ENCODE measurements around the gene ZNF491. TPM values are rescaled to one million over a fixed set of nuclear protein-coding genes. Genes with fewer than 3 reads are reported as not detected.

Gene ZNF491
- total RNA-seq, 2 donors from 2014 or later: 1.0 to 2.6 TPM

DNA sequence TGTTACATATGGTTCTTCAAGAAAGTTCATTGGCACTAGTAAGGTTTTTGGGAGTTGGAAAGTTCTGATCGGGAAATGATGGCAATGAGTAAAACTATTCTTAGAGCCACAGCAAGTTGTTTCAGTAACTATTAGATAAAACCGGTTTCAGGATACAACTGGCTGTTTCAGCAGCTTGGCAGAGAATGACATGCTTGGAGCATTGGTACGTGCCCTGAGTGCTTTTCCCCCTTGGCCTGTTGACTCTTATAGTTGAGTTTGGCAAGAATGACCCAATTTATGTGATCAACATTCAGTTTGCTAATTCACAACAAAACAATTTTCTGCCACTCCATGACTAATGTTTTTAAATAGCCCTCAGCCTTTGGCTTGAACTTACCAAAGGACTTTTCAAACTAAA lies 10.8 kb upstream of the ZNF491 start:
- H3K36me3 ChIP-seq (replicated peaks in 1 of 2; ENCODE audit: insufficient read depth in 1 of 2, low read depth in 2 of 2): no peaks in the 10 kb centered on the region
- H3K27me3 ChIP-seq: no peaks in the 10 kb centered on the region
- H3K27ac ChIP-seq: no peak overlapping the region
- no peak for ATAC-seq
- DNase-seq: no peak
- H3K4me1 ChIP-seq: no peaks in the 10 kb centered on the region
- peaks cover 0 to 64% (median 0%) of the 10 kb centered on the region in 3 donors for H3K9me3 ChIP-seq
- no peak for TF ChIP-seq CTCF (IDR thresholded peaks at IDR 0.05)
- no peak for TF ChIP-seq POLR2A (IDR thresholded peaks at IDR 0.05)
- 70 to 84% methylated on average over 3 of the region's 3 CpGs for WGBS, 2 donors
- H3K4me3 ChIP-seq: no peak overlapping the region
- intact Hi-C loops (cut with DNase I): loop anchor here (10.0 kb wide), 1 partner anchor 207 kb away; no protein-coding TSS in a partner anchor

GRCh38 chr19:11792942-11793341 lies 5.4 kb upstream of the ZNF491 start:
- intact Hi-C loops (cut with DNase I): no loop called here
- ATAC-seq (no peak), DNase-seq (no peak)
- Histone ChIP-seq H3K27me3 (no peaks in the 10 kb centered on the region), H3K4me3 (no peak overlapping the region), H3K9me3 (peaks cover 0 to 23% (median 0%) of the 10 kb centered on the region in 3 donors), H3K27ac (no peak overlapping the region), H3K4me1 (peaks cover 10% of the 10 kb centered on the region), H3K36me3 (replicated peaks in 1 of 2; ENCODE audit: insufficient read depth in 1 of 2, low read depth in 2 of 2) (no peaks in the 10 kb centered on the region)
- TF ChIP-seq CTCF (IDR thresholded peaks at IDR 0.05) (no peak), POLR2A (IDR thresholded peaks at IDR 0.05) (no peak)

GRCh38 chr19:11797491-11797890 lies 832 bp upstream of the ZNF491 start:
- intact Hi-C loops (cut with DNase I): no loop called here
- no peak overlapping the region for H3K4me3 ChIP-seq
- H3K9me3 ChIP-seq: no peaks in the 10 kb centered on the region
- peak; percentile 94 for ATAC-seq
- H3K4me1 ChIP-seq: peaks cover 17% of the 10 kb centered on the region
- peak; percentile 94 to 97 (median 97) for DNase-seq
- TF ChIP-seq CTCF (IDR thresholded peaks at IDR 0.05): peak; percentile 82 to 98 (median 94)
- no peak for TF ChIP-seq POLR2A (IDR thresholded peaks at IDR 0.05)
- H3K27ac ChIP-seq: peak overlapping the region; percentile 43 to 90 (median 84)
- H3K36me3 ChIP-seq (replicated peaks in 1 of 2; ENCODE audit: insufficient read depth in 1 of 2, low read depth in 2 of 2): no peaks in the 10 kb centered on the region
- no peaks in the 10 kb centered on the region for H3K27me3 ChIP-seq
- 1 to 6% methylated on average over 7 to 8 of the region's 8 CpGs for WGBS, 2 donors

DNA sequence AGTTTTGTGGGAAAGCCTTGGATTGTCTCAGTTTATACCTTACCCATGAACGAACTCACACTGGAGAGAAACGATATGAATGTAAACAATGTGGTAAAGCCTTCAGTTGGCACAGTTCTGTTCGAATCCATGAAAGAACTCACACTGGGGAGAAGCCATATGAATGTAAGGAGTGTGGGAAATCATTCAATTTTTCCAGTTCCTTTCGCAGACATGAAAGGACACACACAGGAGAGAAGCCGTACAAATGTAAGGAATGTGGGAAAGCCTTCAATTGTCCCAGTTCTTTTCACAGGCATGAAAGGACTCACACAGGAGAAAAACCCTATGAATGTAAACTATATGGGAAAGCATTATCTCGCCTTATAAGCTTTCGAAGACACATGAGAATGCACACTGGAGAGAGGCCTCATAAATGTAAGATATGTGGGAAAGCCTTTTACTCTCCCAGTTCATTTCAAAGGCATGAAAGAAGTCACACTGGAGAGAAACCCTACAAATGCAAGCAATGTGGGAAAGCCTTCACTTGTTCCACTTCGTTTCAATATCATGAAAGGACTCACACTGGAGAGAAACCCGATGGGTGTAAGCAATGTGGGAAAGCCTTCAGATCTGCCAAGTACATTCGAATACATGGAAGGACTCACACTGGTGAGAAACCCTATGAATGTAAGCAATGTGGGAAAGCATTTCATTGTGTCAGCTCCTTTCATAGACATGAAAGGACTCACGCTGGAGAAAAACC lies 8.2 kb downstream of the ZNF491 start:
- 94 to 95% methylated on average over 11 of the region's 11 CpGs for WGBS, 2 donors
- ATAC-seq: no peak
- intact Hi-C loops (cut with DNase I): no loop called here

More for the DNA sequence above, 8.2 kb downstream of the ZNF491 start:
- H3K9me3 ChIP-seq: peaks cover 0 to 8% (median 0%) of the 10 kb centered on the region in 3 donors
- no peak overlapping the region for H3K27ac ChIP-seq
- TF ChIP-seq POLR2A (IDR thresholded peaks at IDR 0.05): no peak
- no peak for TF ChIP-seq CTCF (IDR thresholded peaks at IDR 0.05)
- H3K27me3 ChIP-seq: no peaks in the 10 kb centered on the region
- peaks cover 0 to 9% of the 10 kb centered on the region in 2 donors for H3K36me3 ChIP-seq (replicated peaks in 1 of 2; ENCODE audit: insufficient read depth in 1 of 2, low read depth in 2 of 2)
- H3K4me1 ChIP-seq: no peaks in the 10 kb centered on the region
- DNase-seq: no peak
- no peak overlapping the region for H3K4me3 ChIP-seq
